SIG-M5 treated with dmso at 0.1 percent for 504 hours (cell line): ENCODE results near the gene MZT2A.
"Not testable (repeated sequence)": the region's sequence is repeated elsewhere in the genome, so short reads cannot be mapped to it uniquely, and the experiment has no call there.

ENCODE experiments used
- DNase-seq: peaks from one replicate; lab custom pipeline; 2025; ENCODE audit not compliant: unreplicated experiment; lab: John Stamatoyannopoulos, UW

MZT2A gene

GRCh38 chr2:131471624-131472023 lies 20.6 kb downstream of the MZT2A start:
- DNase-seq, result not testable (repeated sequence)

DNA sequence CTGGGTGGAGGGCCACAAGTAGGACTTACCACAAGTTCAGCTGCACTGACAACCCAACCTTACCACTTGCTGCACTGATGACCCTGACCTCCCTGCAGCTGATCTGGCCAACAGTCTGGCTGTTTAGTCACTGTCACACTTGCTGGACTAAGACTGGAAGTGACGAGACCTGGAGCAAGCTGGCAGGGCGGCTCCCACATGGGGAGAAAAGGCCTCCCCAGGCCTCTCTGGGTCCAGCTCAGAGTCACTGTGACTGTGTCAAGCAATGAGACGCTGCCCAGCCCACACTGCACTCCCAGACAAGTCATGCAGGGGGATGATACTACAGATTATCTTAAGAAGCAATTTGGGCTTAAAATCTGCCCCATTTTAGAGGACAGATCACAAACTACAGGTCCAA lies 21.3 kb downstream of the MZT2A start:
- DNase-seq, result not testable (repeated sequence)

DNA sequence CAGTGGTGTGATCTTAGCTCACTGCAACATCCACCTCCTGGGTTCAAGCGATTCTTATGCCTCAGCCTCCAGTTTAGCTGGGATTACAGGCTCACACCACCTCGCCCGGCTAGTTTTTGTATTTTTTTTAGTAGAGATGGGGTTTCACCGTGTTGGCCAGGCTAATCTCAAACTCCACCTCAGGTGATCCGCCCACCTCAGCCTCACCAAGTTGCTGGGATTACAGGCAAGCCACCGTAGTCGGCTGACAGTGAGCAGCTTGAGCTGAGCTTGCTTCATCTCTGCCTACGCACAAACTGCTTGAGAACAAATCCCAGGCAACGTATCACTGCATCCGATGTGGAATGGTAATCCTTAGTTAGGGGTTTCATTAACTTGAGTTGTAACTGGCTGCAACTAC lies 24.5 kb downstream of the MZT2A start:
- DNase-seq, result not testable (repeated sequence)

GRCh38 chr2:131454914-131455313 lies 37.3 kb downstream of the MZT2A start:
- not testable (repeated sequence) for DNase-seq

GRCh38 chr2:131451265-131451949 lies 40.8 kb downstream of the MZT2A start:
- DNase-seq, result not testable (repeated sequence)

DNA sequence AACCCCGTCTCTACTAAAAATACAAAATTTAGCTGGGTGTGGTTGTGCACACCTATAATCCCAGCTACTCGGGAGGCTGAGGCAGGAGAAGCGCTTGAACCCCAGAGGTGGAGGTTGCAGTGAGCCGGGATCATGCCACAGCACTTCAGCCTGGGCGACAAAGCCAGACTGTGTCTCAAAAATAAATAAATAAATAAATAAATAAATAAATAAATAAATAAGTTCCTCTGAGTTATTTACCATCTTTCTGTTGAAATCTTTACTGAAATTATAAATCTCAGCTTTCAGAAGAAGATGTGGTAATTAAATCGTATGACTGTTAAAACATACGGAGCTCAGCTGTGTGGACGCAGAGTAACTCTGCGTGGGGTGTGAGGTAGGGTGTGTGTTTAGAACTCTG lies 44.2 kb downstream of the MZT2A start:
- DNase-seq, result not testable (repeated sequence)

DNA sequence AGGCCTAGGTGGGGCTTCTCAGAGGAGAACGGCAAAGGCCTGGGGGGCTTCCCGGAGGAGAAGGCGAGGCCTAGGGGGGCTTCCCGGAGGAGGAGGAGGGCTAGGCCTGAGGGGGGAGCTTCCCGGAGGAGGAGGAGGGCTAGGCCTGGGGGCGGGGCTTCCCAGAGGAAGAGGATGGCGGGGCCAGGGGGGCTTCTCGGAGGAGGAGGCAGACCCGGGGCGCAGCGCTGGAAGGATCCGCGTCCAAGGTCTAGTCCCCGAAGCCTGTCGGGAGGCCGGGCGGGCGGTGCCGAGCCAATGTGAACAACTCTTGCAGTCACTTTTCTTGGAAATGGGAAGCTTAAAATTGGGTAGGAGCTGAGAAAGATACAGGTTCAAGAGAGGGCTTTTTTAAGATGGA lies 46.3 kb downstream of the MZT2A start:
- DNase-seq, result no peak

DNA sequence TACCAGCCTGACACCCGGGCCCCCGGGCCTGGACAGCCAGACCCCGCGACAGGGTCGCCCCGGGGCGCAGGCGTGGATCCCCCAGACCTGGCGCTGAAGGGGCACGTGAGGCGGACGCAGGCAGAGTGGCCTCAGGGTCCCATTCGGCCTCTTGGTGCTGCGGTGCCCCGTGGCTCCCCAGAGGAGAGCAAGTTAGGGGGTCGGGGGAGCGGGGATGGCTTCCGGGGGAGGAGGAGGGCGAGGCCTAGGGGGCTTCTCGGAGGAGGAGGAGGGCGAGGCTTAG lies 46.7 kb downstream of the MZT2A start:
- not testable (repeated sequence) for DNase-seq

GRCh38 chr2:131444736-131445514 lies 47.3 kb downstream of the MZT2A start:
- not testable (repeated sequence) for DNase-seq

DNA sequence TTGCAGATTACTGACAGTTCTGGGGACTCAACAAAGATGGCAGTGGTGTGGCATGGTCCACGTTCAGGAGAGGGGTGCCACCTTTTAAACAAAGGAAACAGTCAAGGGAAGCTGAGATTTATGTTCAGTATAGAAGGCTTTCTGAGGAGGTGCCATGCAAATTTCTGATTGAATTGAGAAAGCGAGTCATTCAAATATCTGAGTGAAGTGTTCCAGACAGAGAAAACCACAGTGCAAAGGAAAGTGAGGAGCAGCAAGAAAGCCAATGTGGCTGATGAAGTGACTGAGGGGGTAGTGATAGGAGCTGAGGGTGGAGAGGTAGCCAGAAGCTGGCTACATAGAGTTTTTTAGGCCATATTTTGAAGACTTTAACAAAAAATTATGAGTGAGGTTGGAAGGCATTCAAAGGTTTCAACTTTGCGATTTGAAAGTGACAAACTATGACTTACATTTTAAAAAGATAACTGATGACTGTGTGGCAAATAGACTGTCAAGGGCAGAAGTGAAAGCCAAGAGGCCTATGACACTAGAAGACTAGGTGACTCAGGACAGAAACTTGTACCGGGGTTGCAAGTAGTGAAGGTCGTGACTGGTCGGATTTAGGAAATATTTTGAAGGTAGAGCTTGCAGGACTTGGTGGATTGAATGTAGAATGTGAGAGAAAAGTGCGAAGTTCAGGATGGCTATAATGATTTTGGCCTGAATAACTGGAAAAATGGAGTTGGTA lies 51.3 kb downstream of the MZT2A start:
- not testable (repeated sequence) for DNase-seq
